ENCODE measurements around the gene C1orf232.

C1orf232 gene

GRCh38 chr1:26145041-26145959, 23.5 kb downstream of the C1orf232 start:
- TF ChIP-seq CTCF (IDR thresholded peaks at IDR 0.05; ENCODE audit: low read depth, low read length, missing control alignments): peak; percentile 74
- H3K4me3 ChIP-seq (replicated peaks; ENCODE audit: low read depth, low read length): no peak overlapping the region
- no peak for DNase-seq (ENCODE audit: extremely low read depth, low read depth)

- no peak for TF ChIP-seq CTCF (IDR thresholded peaks at IDR 0.05; ENCODE audit: low read depth, low read length, missing control alignments)
- no peak for DNase-seq (ENCODE audit: extremely low read depth, low read depth)
- H3K4me3 ChIP-seq (replicated peaks; ENCODE audit: low read depth, low read length): no peak overlapping the region
Observed at GRCh38 chr1:26142159-26142558, 26.6 kb downstream of the C1orf232 start.

GRCh38 chr1:26138974-26139558, 29.7 kb downstream of the C1orf232 start:
- no peak for TF ChIP-seq CTCF (IDR thresholded peaks at IDR 0.05; ENCODE audit: low read depth, low read length, missing control alignments)
- no peak overlapping the region for H3K4me3 ChIP-seq (replicated peaks; ENCODE audit: low read depth, low read length)
- no peak for DNase-seq (ENCODE audit: extremely low read depth, low read depth)

GRCh38 chr1:26134466-26134865, 34.3 kb downstream of the C1orf232 start:
- H3K4me3 ChIP-seq (replicated peaks; ENCODE audit: low read depth, low read length): no peak overlapping the region
- DNase-seq (ENCODE audit: extremely low read depth, low read depth): no peak
- TF ChIP-seq CTCF (IDR thresholded peaks at IDR 0.05; ENCODE audit: low read depth, low read length, missing control alignments): no peak

GRCh38 chr1:26132834-26133167, 36.0 kb downstream of the C1orf232 start:
- H3K4me3 ChIP-seq (replicated peaks; ENCODE audit: low read depth, low read length): no peak overlapping the region
- DNase-seq (ENCODE audit: extremely low read depth, low read depth): no peak
- TF ChIP-seq CTCF (IDR thresholded peaks at IDR 0.05; ENCODE audit: low read depth, low read length, missing control alignments): no peak

- TF ChIP-seq CTCF (IDR thresholded peaks at IDR 0.05; ENCODE audit: low read depth, low read length, missing control alignments): no peak
- DNase-seq (ENCODE audit: extremely low read depth, low read depth): no peak
- H3K4me3 ChIP-seq (replicated peaks; ENCODE audit: low read depth, low read length): no peak overlapping the region
Observed at GRCh38 chr1:26132128-26132833, 36.5 kb downstream of the C1orf232 start.
